Measurements from ENCODE around the gene OVAAL. TPM values are rescaled to one million over a fixed set of nuclear protein-coding genes. Genes with fewer than 3 reads are reported as not detected.
"Not testable (repeated sequence)": the region's sequence is repeated elsewhere in the genome, so short reads cannot be mapped to it uniquely, and the experiment has no call there.

Gene OVAAL
- total RNA-seq, 1 experiment from 2014 or later: 0.05 TPM

- DNase-seq (ENCODE audit: low read depth): peak; percentile 72
Observed at GRCh38 chr1:180540697-180541594, 17.8 kb upstream of the OVAAL start.

- DNase-seq (ENCODE audit: low read depth): no peak
Observed at GRCh38 chr1:180542113-180542837, 16.5 kb upstream of the OVAAL start.

GRCh38 chr1:180542838-180543145, 16.0 kb upstream of the OVAAL start:
- peak; percentile 52 for DNase-seq (ENCODE audit: low read depth)

GRCh38 chr1:180544050-180544449, 14.7 kb upstream of the OVAAL start:
- DNase-seq (ENCODE audit: low read depth): no peak

- DNase-seq (ENCODE audit: low read depth): no peak
Observed at GRCh38 chr1:180545991-180546390, 12.8 kb upstream of the OVAAL start.

- no peak for DNase-seq (ENCODE audit: low read depth)
Observed at GRCh38 chr1:180548686-180549317, 10.0 kb upstream of the OVAAL start.

- DNase-seq (ENCODE audit: low read depth): not testable (repeated sequence)
Observed at GRCh38 chr1:180549770-180550169, 9.0 kb upstream of the OVAAL start.

- no peak for DNase-seq (ENCODE audit: low read depth)
Observed at GRCh38 chr1:180550241-180550640, 8.5 kb upstream of the OVAAL start.

- DNase-seq (ENCODE audit: low read depth): no peak
Observed at GRCh38 chr1:180551997-180552396, 6.8 kb upstream of the OVAAL start.

GRCh38 chr1:180553046-180553445, 5.7 kb upstream of the OVAAL start:
- DNase-seq (ENCODE audit: low read depth): not testable (repeated sequence)

- DNase-seq (ENCODE audit: low read depth): no peak
Observed at GRCh38 chr1:180555411-180555810, 3.4 kb upstream of the OVAAL start.

GRCh38 chr1:180560200-180560867, 1.6 kb downstream of the OVAAL start:
- DNase-seq (ENCODE audit: low read depth): peak; percentile 52

GRCh38 chr1:180560868-180561600, 2.3 kb downstream of the OVAAL start:
- DNase-seq (ENCODE audit: low read depth): peak; percentile 77

GRCh38 chr1:180562640-180563025, 3.9 kb downstream of the OVAAL start:
- no peak for DNase-seq (ENCODE audit: low read depth)

- DNase-seq (ENCODE audit: low read depth): peak; percentile 72
Observed at GRCh38 chr1:180563026-180563827, 4.5 kb downstream of the OVAAL start.

- DNase-seq (ENCODE audit: low read depth): no peak
Observed at GRCh38 chr1:180565121-180565871, 6.5 kb downstream of the OVAAL start.

- no peak for DNase-seq (ENCODE audit: low read depth)
Observed at GRCh38 chr1:180566026-180566425, 7.3 kb downstream of the OVAAL start.

GRCh38 chr1:180566495-180566894, 7.7 kb downstream of the OVAAL start:
- no peak for DNase-seq (ENCODE audit: low read depth)

GRCh38 chr1:180567654-180568053, 8.9 kb downstream of the OVAAL start:
- DNase-seq (ENCODE audit: low read depth): no peak

GRCh38 chr1:180568184-180568583, 9.4 kb downstream of the OVAAL start:
- no peak for DNase-seq (ENCODE audit: low read depth)
